ENCODE measurements around the gene ACIN1. TPM values are rescaled to one million over a fixed set of nuclear protein-coding genes. Genes with fewer than 3 reads are reported as not detected.

ACIN1 gene
- total RNA-seq, 1 experiment from 2014 or later: 333 TPM

- Histone ChIP-seq H2BK15ac (ENCODE audit: low read depth, low read length) (no peak overlapping the region), H3K79me2 (ENCODE audit: insufficient read depth, low read length) (no peaks in the 10 kb centered on the region), H2BK5ac (ENCODE audit: insufficient read length, low read length) (no peak overlapping the region), H3K18ac (ENCODE audit: insufficient read length, low read depth, low read length) (no peak overlapping the region), H3T11ph (ENCODE audit: low read length) (no peak overlapping the region), H4K5ac (ENCODE audit: insufficient read length, low read depth, low read length) (no peak overlapping the region), H3K4me2 (ENCODE audit: insufficient read depth, insufficient read length, low read length) (no peak overlapping the region), H4K20me1 (ENCODE audit: control insufficient read depth, insufficient read depth, insufficient read length) (no peaks in the 10 kb centered on the region), H3K4ac (ENCODE audit: low read depth, low read length) (no peak overlapping the region), H3K4me1 (ENCODE audit: insufficient read depth, low read length) (peaks cover 11% of the 10 kb centered on the region), H3K79me1 (ENCODE audit: insufficient read depth, low read depth, low read length, poor library complexity, severe bottlenecking) (no peaks in the 10 kb centered on the region), H2AFZ (ENCODE audit: low read length) (no peak overlapping the region), H2BK12ac (ENCODE audit: insufficient read length, low read depth, low read length) (no peak overlapping the region), H3K14ac (ENCODE audit: insufficient read depth, low read length) (no peak overlapping the region), H3K23ac (ENCODE audit: insufficient read length, low read depth, low read length) (no peak overlapping the region), H2BK20ac (ENCODE audit: low read depth, low read length, poor library complexity, severe bottlenecking) (no peak overlapping the region), H3K56ac (ENCODE audit: insufficient read length, low read depth, low read length) (no peak overlapping the region), H3K9me3 (ENCODE audit: control insufficient read depth, low read depth, low read length) (no peaks in the 10 kb centered on the region), H2BK120ac (ENCODE audit: low read depth, low read length, poor library complexity, severe bottlenecking) (no peak overlapping the region), H3K9ac (ENCODE audit: extremely low read depth, insufficient read length, low read length) (no peak overlapping the region), H3K23me2 (ENCODE audit: insufficient read length, low read depth, low read length, poor library complexity, severe bottlenecking) (no peaks in the 10 kb centered on the region), H3K27me3 (ENCODE audit: insufficient read depth, low read length) (no peaks in the 10 kb centered on the region), H4K91ac (ENCODE audit: insufficient read length, low read depth, low read length) (no peak overlapping the region), H2AK5ac (ENCODE audit: insufficient read length, low read length) (no peak overlapping the region), H3K27ac (ENCODE audit: insufficient read length, low read depth, low read length) (no peak overlapping the region), H4K8ac (replicated peaks; ENCODE audit: insufficient read length, low read depth, low read length) (no peak overlapping the region)
- Mint-ChIP-seq H3K36me3 (ENCODE audit: insufficient read depth in 1 of 3, low read depth in 3 of 3) (peaks cover 2 to 5% (median 4%) of the 10 kb centered on the region in 3 experiments; a peak in 5 of 7 replicates), H3K27ac (peak overlapping the region in 1 of 3 experiments; percentile 30; a peak in 1 of 7 replicates), H3K27me3 (ENCODE audit: low read depth) (peaks cover 3% of the 10 kb centered on the region), H3K4me1 (peaks cover 55 to 63% of the 10 kb centered on the region in 2 experiments), H3K9me3 (no peaks in the 10 kb centered on the region), H3K4me3 (no peak overlapping the region)
- no peak for DNase-seq
- no CpG with 5 or more reads among the region's 6 CpGs for WGBS (ENCODE audit: extremely low coverage, insufficient read length, low lambda C conversion rate)
- TF ChIP-seq CTCF (conservative IDR thresholded peaks at IDR 0.05): no peak
These were observed 27.1 kb upstream of the ACIN1 start for GRCh38 chr14:23122086-23122485.
